ENCODE measurements around the gene DIDO1. TPM values are rescaled to one million over a fixed set of nuclear protein-coding genes. Genes with fewer than 3 reads are reported as not detected.

The DIDO1 gene
- total and polyA plus RNA-seq, 2 of the 13 experiments (the other 11 are each of a cell fraction or from before 2014, with no cell fraction given), result 75.0 to 75.1 TPM

GRCh38 chr20:62916703-62917476, 9.4 kb downstream of the DIDO1 start (continued):
- TF ChIP-seq ZNF44 (CRISPR knock-in tag; IDR thresholded peaks at IDR 0.05) (peak; percentile 78; the same call in 1 of the 2 replicates), ZNF552 (CRISPR knock-in tag; IDR thresholded peaks at IDR 0.05; ENCODE audit: borderline replicate concordance) (peak; percentile 85; the same call in 1 of the 2 replicates), HOXA3 (CRISPR knock-in tag; IDR thresholded peaks at IDR 0.05) (peak; percentile 94), PHF21A (CRISPR knock-in tag; IDR thresholded peaks at IDR 0.05) (peak; percentile 96), HIC2 (CRISPR knock-in tag; IDR thresholded peaks at IDR 0.05; ENCODE audit: low read depth) (peak; percentile 68), RBM22 (optimal IDR thresholded peaks at IDR 0.05; ENCODE audit: low read length) (peak; percentile 87), HOXA7 (CRISPR knock-in tag; IDR thresholded peaks at IDR 0.05) (no peak), ZNF691 (CRISPR knock-in tag; IDR thresholded peaks at IDR 0.05; ENCODE audit: borderline replicate concordance, low read depth) (peak; percentile 96), KLF12 (CRISPR knock-in tag; IDR thresholded peaks at IDR 0.05; ENCODE audit: borderline replicate concordance) (0 out of 2 replicates have a peak, but pooled peaks have one; percentile 54), PHB2 (IDR thresholded peaks at IDR 0.05; ENCODE audit: partially characterized antibody) (no peak), U2AF2 (IDR thresholded peaks at IDR 0.05; ENCODE audit: low read depth, low read length) (no peak), ZSCAN20 (CRISPR knock-in tag; IDR thresholded peaks at IDR 0.05; ENCODE audit: borderline replicate concordance) (no peak), ATF6 (CRISPR knock-in tag; conservative IDR thresholded peaks at IDR 0.05) (peak; percentile 86; the same call in 1 of the 2 replicates), ETV6 (CRISPR knock-in tag; conservative IDR thresholded peaks at IDR 0.05) (peak; percentile 67; the same call in 1 of the 2 replicates), ASH2L (IDR thresholded peaks at IDR 0.05; ENCODE audit: insufficient read length, low read depth, low read length) (peak; percentile 93), IKZF1 (IDR thresholded peaks at IDR 0.05) (no peak), ZNF747 (CRISPR knock-in tag; IDR thresholded peaks at IDR 0.05; ENCODE audit: borderline replicate concordance) (peak; percentile 98), ZNF605 (CRISPR knock-in tag; IDR thresholded peaks at IDR 0.05) (peak; percentile 96), ZFAT (CRISPR knock-in tag; conservative IDR thresholded peaks at IDR 0.05) (no peak), ZNF674 (CRISPR knock-in tag; IDR thresholded peaks at IDR 0.05; ENCODE audit: low read depth) (0 out of 2 replicates have a peak, but pooled peaks have one; percentile 39), ZBTB33 (CRISPR knock-in tag; IDR thresholded peaks at IDR 0.05) (peak; percentile 80), GLMP (CRISPR knock-in tag; IDR thresholded peaks at IDR 0.05; ENCODE audit: borderline replicate concordance) (no peak)

Data from HepG2 (cell line).